HCT116 (cell line): ENCODE data around the gene SHISA6. TPM values are rescaled to one million over a fixed set of nuclear protein-coding genes. Genes with fewer than 3 reads are reported as not detected.

Experiments used
- ATAC-seq: fragments of 200-7000 bp; cut with Tn5 transposase; 2 replicates; pipeline ENCODE4 v1.9.1; 2020; ENCODE audit warnings: mild to moderate bottlenecking, moderate library complexity
- BruUV-seq: library from RNA; stranded (reverse); fragments of 400-500 nt; replicated peaks from 2 replicates; lab custom pipeline; 2021; lab: Mats Ljungman, UMichigan
- CTCF ChIA-PET: fragments of 300-600 bp; sonication (Branson Sonifier 250); formaldehyde crosslinking; loops from one replicate; lab custom pipeline; 2021; ENCODE audit warnings: antibody characterized with exemption; lab: Charles Lee
- POLR2A ChIA-PET: fragments of 300-600, 350-600 bp; sonication (Branson Sonifier 250); formaldehyde crosslinking; loops from one replicate; lab custom pipeline; 2021; ENCODE audit warnings: antibody characterized with exemption; lab: Charles Lee
- RAD21 ChIA-PET, 2 experiments: fragments of 300-600 bp; sonication (Branson Sonifier 250); formaldehyde crosslinking; loops; one replicate each; lab custom pipeline; 2023; ENCODE audit warnings: low total read pairs in 2 of 2; ENCODE audit not compliant: uncharacterized antibody in 2 of 2, unreplicated experiment in 2 of 2, low non-redundant PET in 1 of 2; lab: Charles Lee
- DNase-seq: peaks from one replicate; pipeline ENCODE4 v3.0.0-alpha.2; 2010; ENCODE audit warnings: low read depth, low spot score
- H2AFZ ChIP-seq: fragments of 200-600 bp; shearing (Covaris generic), sonication (generic); 2 replicates; pipeline ENCODE4 v1.6.1; 2017; ENCODE audit warnings: low read depth, mixed run types, mixed read lengths, antibody characterized with exemption, low read length; ENCODE audit not compliant: poor library complexity, severe bottlenecking
- H3K27ac ChIP-seq: 2 replicates; pipeline ENCODE4 v1.5.1; 2012; ENCODE audit warnings: low read depth, low read length
- H3K27me3 ChIP-seq: fragments of 200-600 bp; sonication (generic); 2 replicates; pipeline ENCODE4 v1.6.1; 2016; ENCODE audit warnings: mixed run types, low read length, mixed read lengths; ENCODE audit not compliant: insufficient read depth
- H3K36me3 ChIP-seq, 2 experiments: fragments of 200-500 bp in 1 of 2; fragments of 200-600 bp in 1 of 2; sonication (Bioruptor generic) in 1 of 2; sonication (generic) in 1 of 2; 2 replicates each; pipeline versions ENCODE4 v1.5.1 to v1.6.1; 2014 to 2016; ENCODE audit warnings: low read length in 2 of 2, inconsistent platforms in 1 of 2, mixed read lengths in 1 of 2, mixed run types in 1 of 2; ENCODE audit not compliant: insufficient read depth in 2 of 2, control insufficient read depth in 1 of 2
- H3K4me1 ChIP-seq, 2 experiments: fragments of 200-600 bp in 1 of 2; sonication (generic) in 1 of 2; 2 replicates each; pipeline versions ENCODE4 v1.5.1 to v1.6.1; 2012 to 2017; ENCODE audit warnings: low read length in 2 of 2, inconsistent platforms in 1 of 2, mild to moderate bottlenecking in 1 of 2, mixed read lengths in 1 of 2, mixed run types in 1 of 2, moderate library complexity in 1 of 2; ENCODE audit not compliant: insufficient read depth in 2 of 2, control insufficient read depth in 1 of 2
- H3K4me2 ChIP-seq: fragments of 200-600 bp; sonication (generic); 2 replicates; pipeline ENCODE4 v1.6.1; 2017; ENCODE audit warnings: mixed run types, low read length, mixed read lengths
- H3K4me3 ChIP-seq, 2 experiments: fragments of 200-600 bp in 1 of 2; sonication (generic) in 1 of 2; replicated peaks in 1 of 2; 2 replicates each; pipeline ENCODE4 v1.5.1; 2011 to 2016; ENCODE audit warnings: low read length in 2 of 2, control low read depth in 1 of 2, low read depth in 1 of 2, mild to moderate bottlenecking in 1 of 2, mixed read lengths in 1 of 2, mixed run types in 1 of 2
- H3K79me2 ChIP-seq: fragments of 200-600 bp; sonication (generic); 2 replicates; pipeline ENCODE4 v1.6.1; 2017; ENCODE audit warnings: mild to moderate bottlenecking, mixed run types, low read length, moderate library complexity, mixed read lengths; ENCODE audit not compliant: insufficient read depth
- H3K9ac ChIP-seq: fragments of 200-600 bp; sonication (generic); 2 replicates; pipeline ENCODE4 v1.6.1; 2016; ENCODE audit warnings: low read length, mixed read lengths
- H3K9me2 ChIP-seq: fragments of 200-600 bp; sonication (generic), shearing (Covaris generic); 2 replicates; pipeline ENCODE4 v1.6.1; 2017; ENCODE audit warnings: mixed run types, mild to moderate bottlenecking, moderate library complexity; ENCODE audit not compliant: insufficient read depth
- H3K9me3 ChIP-seq, 2 experiments: fragments of 200-500 bp in 1 of 2; fragments of 200-600 bp in 1 of 2; sonication (Bioruptor generic) in 1 of 2; sonication (generic) in 1 of 2; 2 replicates each; pipeline ENCODE4 v1.6.1; 2014 to 2017; ENCODE audit warnings: low read length in 2 of 2, mixed read lengths in 2 of 2, inconsistent platforms in 1 of 2, low read depth in 1 of 2, mild to moderate bottlenecking in 1 of 2, mixed run types in 1 of 2, moderate library complexity in 1 of 2; ENCODE audit not compliant: control insufficient read depth in 1 of 2, insufficient read depth in 1 of 2
- H4K20me1 ChIP-seq: fragments of 200-600 bp; sonication (generic), shearing (Covaris generic); 2 replicates; pipeline ENCODE4 v1.6.1; 2017; ENCODE audit warnings: mixed run types, mild to moderate bottlenecking, moderate library complexity; ENCODE audit not compliant: insufficient read depth
- CEBPB ChIP-seq: IDR thresholded peaks from 2 replicates; pipeline ENCODE4 v1.6.1; 2012; ENCODE audit warnings: low read depth
- EGR1 ChIP-seq: IDR thresholded peaks from 2 replicates; pipeline ENCODE4 v1.6.1; 2012; ENCODE audit warnings: low read depth
- EZH2phosphoT487 ChIP-seq: fragments of 200-600 bp; IDR thresholded peaks from 2 replicates; pipeline ENCODE4 v1.6.1; 2018; ENCODE audit warnings: antibody characterized with exemption, borderline replicate concordance
- POLR2AphosphoS5 ChIP-seq: IDR thresholded peaks from 2 replicates; pipeline ENCODE4 v1.6.1; 2011; ENCODE audit warnings: mild to moderate bottlenecking, low read depth, low read length, moderate library complexity
- RAD21 ChIP-seq: IDR thresholded peaks from 2 replicates; pipeline ENCODE4 v1.6.1; 2012; ENCODE audit warnings: low read depth, mild to moderate bottlenecking
- SIN3A ChIP-seq: IDR thresholded peaks from 2 replicates; pipeline ENCODE4 v1.6.1; 2012; ENCODE audit warnings: low read depth
- SRF ChIP-seq: IDR thresholded peaks from 2 replicates; pipeline ENCODE4 v1.6.1; 2012; ENCODE audit warnings: low read depth
- TCF7L2 ChIP-seq: IDR thresholded peaks from 2 replicates; pipeline ENCODE4 v1.7.0; 2011; ENCODE audit warnings: borderline replicate concordance, inconsistent platforms; ENCODE audit not compliant: insufficient read depth, insufficient read length; ENCODE audit errors: extremely low read depth
- ZFX ChIP-seq: fragments of 450-650 bp; IDR thresholded peaks from 2 replicates; pipeline ENCODE4 v1.6.1; 2017
- ZNF274 ChIP-seq: fragments of 200-500 bp; sonication (Bioruptor generic); IDR thresholded peaks from 2 replicates; pipeline ENCODE4 v1.6.1; 2014; ENCODE audit warnings: mild to moderate bottlenecking, low read depth, low read length, inconsistent platforms
- intact Hi-C: fragments of 100-400 bp; cut with micrococcal nuclease; formaldehyde crosslinking; loops from 2 replicates; pipeline ENCODE4 v1.10.0; 2022
- total RNA-seq: library from RNA; stranded (reverse); gene quantifications from one replicate; pipeline ENCODE4 v1.2.1, GENCODE V29; 2021; ENCODE audit not compliant: unreplicated experiment
- TF ChIP-seq, protein P1 (sequence below), 3 experiments: fragments of 200-600 bp in 1 of 3; sonication (generic) in 1 of 3; IDR thresholded peaks in 2 of 3; conservative IDR thresholded peaks in 1 of 3; 2 replicates each; pipeline ENCODE4 v1.5.1; 2012 to 2017; ENCODE audit warnings: low read depth in 2 of 3, low read length in 2 of 3, antibody characterized with exemption in 1 of 3, borderline replicate concordance in 1 of 3, control low read depth in 1 of 3, mild to moderate bottlenecking in 1 of 3, mixed read lengths in 1 of 3, mixed run types in 1 of 3, moderate library complexity in 1 of 3; ENCODE audit not compliant: insufficient read depth in 1 of 3
- TF ChIP-seq, protein P2 (sequence below): IDR thresholded peaks from 2 replicates; pipeline ENCODE4 v1.6.1; 2012
- TF ChIP-seq, protein P3 (sequence below): IDR thresholded peaks from 2 replicates; pipeline ENCODE4 v1.6.1; 2011; ENCODE audit warnings: mild to moderate bottlenecking, low read length, moderate library complexity; ENCODE audit not compliant: insufficient replicate concordance; ENCODE audit errors: extremely low read depth
- TF ChIP-seq, protein P4 (sequence below): IDR thresholded peaks from 2 replicates; pipeline ENCODE4 v1.6.1; 2012
- TF ChIP-seq, protein P5 (sequence below): IDR thresholded peaks from 2 replicates; pipeline ENCODE4 v1.6.1; 2012; ENCODE audit warnings: low read depth

SHISA6 gene
- total RNA-seq, 1 experiment from 2014 or later = not detected

DNA sequence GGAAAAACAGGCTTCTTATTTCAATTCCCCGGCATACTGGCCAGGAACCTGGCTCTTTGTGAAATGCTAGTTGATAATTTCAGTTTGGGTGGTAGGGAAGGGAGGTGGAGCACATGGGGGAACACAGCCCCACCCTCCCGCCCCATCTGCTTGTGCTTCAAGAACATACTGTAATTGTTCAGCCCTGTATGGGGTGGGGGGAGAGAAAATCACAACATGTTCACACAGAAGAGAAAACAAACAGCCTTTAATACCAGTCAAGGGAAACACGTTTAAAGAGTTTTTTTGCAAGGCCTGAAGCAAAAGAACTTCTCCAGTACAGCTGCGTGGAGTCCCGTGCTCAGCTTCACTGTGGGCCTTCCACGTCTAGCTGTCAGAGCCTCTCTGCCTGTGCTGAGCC is 59.7 kb downstream of the SHISA6 start:
- Histone ChIP-seq H3K27me3 (no peaks in the 10 kb centered on the region), H3K36me3 (no peaks in the 10 kb centered on the region), H3K79me2 (no peaks in the 10 kb centered on the region), H3K9me2 (no peaks in the 10 kb centered on the region), H3K4me3 (no peak overlapping the region), H2AFZ (no peak overlapping the region), H3K4me2 (no peak overlapping the region), H3K4me1 (no peaks in the 10 kb centered on the region), H3K9ac (no peak overlapping the region), H3K27ac (no peak overlapping the region), H4K20me1 (no peaks in the 10 kb centered on the region), H3K9me3 (peaks cover 0 to 21% of the 10 kb centered on the region in 2 experiments; a peak in 2 of 4 replicates)
- intact Hi-C loops = no loop called here
- CTCF ChIA-PET = no interaction called here
- BruUV-seq = no TSS peak
- POLR2A ChIA-PET = no interaction called here
- TF ChIP-seq, protein P1, sequence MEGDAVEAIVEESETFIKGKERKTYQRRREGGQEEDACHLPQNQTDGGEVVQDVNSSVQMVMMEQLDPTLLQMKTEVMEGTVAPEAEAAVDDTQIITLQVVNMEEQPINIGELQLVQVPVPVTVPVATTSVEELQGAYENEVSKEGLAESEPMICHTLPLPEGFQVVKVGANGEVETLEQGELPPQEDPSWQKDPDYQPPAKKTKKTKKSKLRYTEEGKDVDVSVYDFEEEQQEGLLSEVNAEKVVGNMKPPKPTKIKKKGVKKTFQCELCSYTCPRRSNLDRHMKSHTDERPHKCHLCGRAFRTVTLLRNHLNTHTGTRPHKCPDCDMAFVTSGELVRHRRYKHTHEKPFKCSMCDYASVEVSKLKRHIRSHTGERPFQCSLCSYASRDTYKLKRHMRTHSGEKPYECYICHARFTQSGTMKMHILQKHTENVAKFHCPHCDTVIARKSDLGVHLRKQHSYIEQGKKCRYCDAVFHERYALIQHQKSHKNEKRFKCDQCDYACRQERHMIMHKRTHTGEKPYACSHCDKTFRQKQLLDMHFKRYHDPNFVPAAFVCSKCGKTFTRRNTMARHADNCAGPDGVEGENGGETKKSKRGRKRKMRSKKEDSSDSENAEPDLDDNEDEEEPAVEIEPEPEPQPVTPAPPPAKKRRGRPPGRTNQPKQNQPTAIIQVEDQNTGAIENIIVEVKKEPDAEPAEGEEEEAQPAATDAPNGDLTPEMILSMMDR (IDR thresholded peaks at IDR 0.05 in 2 of 3, conservative IDR thresholded peaks at IDR 0.05 in 1 of 3; ENCODE audit: borderline replicate concordance in 1 of 3, insufficient read depth in 1 of 3, low read depth in 2 of 3, low read length in 2 of 3) = no peak
- TF ChIP-seq, protein P2, sequence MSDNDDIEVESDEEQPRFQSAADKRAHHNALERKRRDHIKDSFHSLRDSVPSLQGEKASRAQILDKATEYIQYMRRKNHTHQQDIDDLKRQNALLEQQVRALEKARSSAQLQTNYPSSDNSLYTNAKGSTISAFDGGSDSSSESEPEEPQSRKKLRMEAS = no peak
- no peak for TF ChIP-seq TCF7L2
- no peak for TF ChIP-seq EZH2phosphoT487
- TF ChIP-seq CEBPB = no peak
- TF ChIP-seq, protein P3, sequence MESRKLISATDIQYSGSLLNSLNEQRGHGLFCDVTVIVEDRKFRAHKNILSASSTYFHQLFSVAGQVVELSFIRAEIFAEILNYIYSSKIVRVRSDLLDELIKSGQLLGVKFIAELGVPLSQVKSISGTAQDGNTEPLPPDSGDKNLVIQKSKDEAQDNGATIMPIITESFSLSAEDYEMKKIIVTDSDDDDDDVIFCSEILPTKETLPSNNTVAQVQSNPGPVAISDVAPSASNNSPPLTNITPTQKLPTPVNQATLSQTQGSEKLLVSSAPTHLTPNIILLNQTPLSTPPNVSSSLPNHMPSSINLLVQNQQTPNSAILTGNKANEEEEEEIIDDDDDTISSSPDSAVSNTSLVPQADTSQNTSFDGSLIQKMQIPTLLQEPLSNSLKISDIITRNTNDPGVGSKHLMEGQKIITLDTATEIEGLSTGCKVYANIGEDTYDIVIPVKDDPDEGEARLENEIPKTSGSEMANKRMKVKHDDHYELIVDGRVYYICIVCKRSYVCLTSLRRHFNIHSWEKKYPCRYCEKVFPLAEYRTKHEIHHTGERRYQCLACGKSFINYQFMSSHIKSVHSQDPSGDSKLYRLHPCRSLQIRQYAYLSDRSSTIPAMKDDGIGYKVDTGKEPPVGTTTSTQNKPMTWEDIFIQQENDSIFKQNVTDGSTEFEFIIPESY = no peak
- TF ChIP-seq, protein P4, sequence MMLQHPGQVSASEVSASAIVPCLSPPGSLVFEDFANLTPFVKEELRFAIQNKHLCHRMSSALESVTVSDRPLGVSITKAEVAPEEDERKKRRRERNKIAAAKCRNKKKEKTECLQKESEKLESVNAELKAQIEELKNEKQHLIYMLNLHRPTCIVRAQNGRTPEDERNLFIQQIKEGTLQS = no peak
- TF ChIP-seq ZNF274 = no peak
- TF ChIP-seq, protein P5, sequence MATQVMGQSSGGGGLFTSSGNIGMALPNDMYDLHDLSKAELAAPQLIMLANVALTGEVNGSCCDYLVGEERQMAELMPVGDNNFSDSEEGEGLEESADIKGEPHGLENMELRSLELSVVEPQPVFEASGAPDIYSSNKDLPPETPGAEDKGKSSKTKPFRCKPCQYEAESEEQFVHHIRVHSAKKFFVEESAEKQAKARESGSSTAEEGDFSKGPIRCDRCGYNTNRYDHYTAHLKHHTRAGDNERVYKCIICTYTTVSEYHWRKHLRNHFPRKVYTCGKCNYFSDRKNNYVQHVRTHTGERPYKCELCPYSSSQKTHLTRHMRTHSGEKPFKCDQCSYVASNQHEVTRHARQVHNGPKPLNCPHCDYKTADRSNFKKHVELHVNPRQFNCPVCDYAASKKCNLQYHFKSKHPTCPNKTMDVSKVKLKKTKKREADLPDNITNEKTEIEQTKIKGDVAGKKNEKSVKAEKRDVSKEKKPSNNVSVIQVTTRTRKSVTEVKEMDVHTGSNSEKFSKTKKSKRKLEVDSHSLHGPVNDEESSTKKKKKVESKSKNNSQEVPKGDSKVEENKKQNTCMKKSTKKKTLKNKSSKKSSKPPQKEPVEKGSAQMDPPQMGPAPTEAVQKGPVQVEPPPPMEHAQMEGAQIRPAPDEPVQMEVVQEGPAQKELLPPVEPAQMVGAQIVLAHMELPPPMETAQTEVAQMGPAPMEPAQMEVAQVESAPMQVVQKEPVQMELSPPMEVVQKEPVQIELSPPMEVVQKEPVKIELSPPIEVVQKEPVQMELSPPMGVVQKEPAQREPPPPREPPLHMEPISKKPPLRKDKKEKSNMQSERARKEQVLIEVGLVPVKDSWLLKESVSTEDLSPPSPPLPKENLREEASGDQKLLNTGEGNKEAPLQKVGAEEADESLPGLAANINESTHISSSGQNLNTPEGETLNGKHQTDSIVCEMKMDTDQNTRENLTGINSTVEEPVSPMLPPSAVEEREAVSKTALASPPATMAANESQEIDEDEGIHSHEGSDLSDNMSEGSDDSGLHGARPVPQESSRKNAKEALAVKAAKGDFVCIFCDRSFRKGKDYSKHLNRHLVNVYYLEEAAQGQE = no peak
- TF ChIP-seq SRF = no peak
- no peak for TF ChIP-seq SIN3A
- TF ChIP-seq POLR2AphosphoS5 = no peak
- TF ChIP-seq EGR1 = no peak
- TF ChIP-seq RAD21 = no peak
- no peak for TF ChIP-seq ZFX
- no peak for ATAC-seq
- RAD21 ChIA-PET = no interaction called here
- no peak for DNase-seq
